Upper lobe of right lung (tissue), 1 donor: ENCODE data around the gene ST8SIA5. TPM values are rescaled to one million over a fixed set of nuclear protein-coding genes. Genes with fewer than 3 reads are reported as not detected.

Experiments
- ATAC-seq: fragments of 200-7000 bp; cut with Tn5 transposase; one replicate; pipeline ENCODE4 v1.9.1; 2020; ENCODE audit warnings: mild to moderate bottlenecking, moderate library complexity
- DNase-seq: peaks from one replicate; pipeline ENCODE4 v3.0.0-alpha.2; 2020
- H3K27ac ChIP-seq: fragments of 200-600 bp; one replicate; pipeline ENCODE4 v1.8.0; 2022
- H3K27me3 ChIP-seq: fragments of 200-600 bp; one replicate; pipeline ENCODE4 v1.8.0; 2022; ENCODE audit warnings: mild to moderate bottlenecking
- H3K36me3 ChIP-seq: fragments of 200-600 bp; one replicate; pipeline ENCODE4 v1.8.0; 2022
- H3K4me1 ChIP-seq: fragments of 200-600 bp; one replicate; pipeline ENCODE4 v1.8.0; 2022
- H3K4me3 ChIP-seq: fragments of 200-600 bp; one replicate; pipeline ENCODE4 v1.8.0; 2022; ENCODE audit warnings: mild to moderate bottlenecking
- H3K9me3 ChIP-seq: fragments of 200-600 bp; one replicate; pipeline ENCODE4 v1.8.0; 2022
- CTCF ChIP-seq: fragments of 200-600 bp; IDR thresholded peaks from one replicate; pipeline ENCODE4 v1.8.0; 2022; ENCODE audit warnings: antibody characterized with exemption
- intact Hi-C: fragments of 100-400 bp; cut with DNase I; formaldehyde crosslinking; loops from one replicate; pipeline ENCODE4 v1.11.0; 2022
- total RNA-seq: library from RNA; stranded (reverse); fragmentation: NEBNext Ultra II Directional; extraction: Animal tissue kit (Norgen Biotek cat#: 25700); gene quantifications from one replicate; pipeline ENCODE4 v1.2.1, GENCODE V29; 2021
- donor health status: DM: no; HTN: yes; CAD: no; lungs with severe emphysema.

The ST8SIA5 gene
- total RNA-seq, 1 donor from 2014 or later = not detected

- H3K27me3 ChIP-seq = no peaks in the 10 kb centered on the region
Observed at GRCh38 chr18:46621111-46621766, 135.6 kb downstream of the ST8SIA5 start.

GRCh38 chr18:46619559-46619958 is 137.3 kb downstream of the ST8SIA5 start:
- H3K4me3 ChIP-seq = no peak overlapping the region
- TF ChIP-seq CTCF = no peak
- no peaks in the 10 kb centered on the region for H3K27me3 ChIP-seq
- H3K4me1 ChIP-seq = no peaks in the 10 kb centered on the region
- ATAC-seq (no peak), DNase-seq (no peak)
- no peaks in the 10 kb centered on the region for H3K9me3 ChIP-seq
- intact Hi-C loops = no loop called here
- H3K27ac ChIP-seq = no peak overlapping the region
- no peaks in the 10 kb centered on the region for H3K36me3 ChIP-seq

More at GRCh38 chr18:46621111-46621766, 135.6 kb downstream of the ST8SIA5 start:
- Histone ChIP-seq H3K4me3 (no peak overlapping the region), H3K36me3 (no peaks in the 10 kb centered on the region), H3K9me3 (no peaks in the 10 kb centered on the region), H3K27ac (no peak overlapping the region), H3K4me1 (no peaks in the 10 kb centered on the region)
- no peak for DNase-seq
- no peak for ATAC-seq
- intact Hi-C loops = no loop called here
- TF ChIP-seq CTCF = no peak

Other genes with a start within 250 kb of the ST8SIA5 start
- gene LOXHD1, start 99.8 kb downstream of the ST8SIA5 start, total RNA-seq = 2.7 TPM
- gene PIAS2, start 160.5 kb upstream of the ST8SIA5 start, total RNA-seq = 38.6 TPM
- gene KATNAL2, start 160.5 kb upstream of the ST8SIA5 start, total RNA-seq = 3.1 TPM